Uterus (tissue), 4 donors: ENCODE measurements around the gene GOLGA8O. TPM values are rescaled to one million over a fixed set of nuclear protein-coding genes. Genes with fewer than 3 reads are reported as not detected.
"Not testable (repeated sequence)": the region's sequence is repeated elsewhere in the genome, so short reads cannot be mapped to it uniquely, and the experiment has no call there.

ENCODE experiments used
- DNase-seq, 2 donors: peaks; one replicate each; pipeline ENCODE4 v3.0.0-alpha.2; 2019 to 2020
- H3K27ac ChIP-seq, 2 donors: fragments of 200-600 bp; sonication (generic); 1 replicate in 1 of 2; 2 replicates in 1 of 2; pipeline ENCODE4 v1.5.1; 2016 to 2018
- H3K27me3 ChIP-seq, 2 donors: fragments of 200-600 bp; sonication (generic); one replicate each; pipeline ENCODE4 v1.5.1; 2018 to 2019; ENCODE audit warnings: control low read depth in 1 of 2
- H3K36me3 ChIP-seq, 2 donors: fragments of 200-600 bp; sonication (generic); one replicate each; pipeline ENCODE4 v1.5.1; 2019; ENCODE audit warnings: control low read depth in 1 of 2
- H3K4me1 ChIP-seq, 2 donors: fragments of 200-600 bp; sonication (generic); one replicate each; pipeline ENCODE4 v1.5.1; 2018 to 2019; ENCODE audit warnings: control low read depth in 1 of 2
- H3K4me3 ChIP-seq, 2 donors: fragments of 200-600 bp; sonication (generic); 1 replicate in 1 of 2; 2 replicates in 1 of 2; pipeline ENCODE4 v1.5.1; 2018 to 2019; ENCODE audit warnings: mild to moderate bottlenecking in 1 of 2
- H3K9me3 ChIP-seq, 2 donors: fragments of 200-600 bp; sonication (generic); one replicate each; pipeline ENCODE4 v1.5.1; 2019; ENCODE audit warnings: control low read depth in 1 of 2
- CTCF ChIP-seq, 4 experiments: fragments of 200-600 bp in 2 of 4; fragments of 450-650 bp in 2 of 4; sonication (generic) in 2 of 4; IDR thresholded peaks; one replicate each; pipeline ENCODE4 v1.5.1; 2016 to 2019; ENCODE audit warnings: antibody characterized with exemption in 4 of 4, mild to moderate bottlenecking in 2 of 4, moderate library complexity in 1 of 4
- intact Hi-C: fragments of 100-400 bp; cut with DNase I; formaldehyde crosslinking; loops from one replicate; pipeline ENCODE4 v1.15.1; 2023; ENCODE audit warnings: low total_unique reads
- small RNA-seq: library from RNA; depleted of rRNA; stranded (forward); fragments of <200 nt; gene quantifications from one replicate; pipeline ENCODE3, GENCODE V24; 2016
- total RNA-seq, 4 donors: library from RNA; depleted of rRNA in 3 of 4; stranded (reverse); fragments of >200 nt in 3 of 4; gene quantifications; one replicate each; pipeline versions ENCODE4 v1.1.0 to v1.2.4, GENCODE V29; 2014 to 2023
- donor health status: DM: yes; HTN: yes; CAD: no.

Gene GOLGA8O
- total RNA-seq, 4 donors from 2014 or later: 1.2 to 1.5 TPM; not detected in 2

DNA sequence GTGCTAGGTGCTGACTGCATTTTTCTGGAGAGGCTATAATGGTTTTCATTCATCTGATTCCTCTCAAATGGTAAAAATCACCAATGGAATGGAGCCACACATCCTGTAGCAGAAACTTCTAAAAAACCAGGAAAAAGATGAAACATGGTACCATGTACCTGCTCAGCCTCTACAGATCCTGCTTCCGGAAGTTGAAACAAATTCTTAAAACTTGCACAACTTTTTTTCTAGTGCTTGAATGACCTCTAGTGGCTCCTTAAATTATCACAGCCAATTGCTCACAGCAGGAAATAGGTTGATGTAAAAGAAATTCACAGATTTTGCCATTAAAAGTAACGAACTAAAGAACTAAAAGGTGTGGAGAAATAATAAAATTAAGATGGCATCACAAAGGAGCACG lies 47.5 kb downstream of the GOLGA8O start:
- H3K4me1 ChIP-seq, H3K36me3 ChIP-seq, H3K4me3 ChIP-seq, H3K27ac ChIP-seq, intact Hi-C loops, H3K27me3 ChIP-seq, H3K9me3 ChIP-seq, DNase-seq: not testable (repeated sequence)
- TF ChIP-seq CTCF (IDR thresholded peaks at IDR 0.05): peak in 1 of 4 experiments; percentile 17

DNA sequence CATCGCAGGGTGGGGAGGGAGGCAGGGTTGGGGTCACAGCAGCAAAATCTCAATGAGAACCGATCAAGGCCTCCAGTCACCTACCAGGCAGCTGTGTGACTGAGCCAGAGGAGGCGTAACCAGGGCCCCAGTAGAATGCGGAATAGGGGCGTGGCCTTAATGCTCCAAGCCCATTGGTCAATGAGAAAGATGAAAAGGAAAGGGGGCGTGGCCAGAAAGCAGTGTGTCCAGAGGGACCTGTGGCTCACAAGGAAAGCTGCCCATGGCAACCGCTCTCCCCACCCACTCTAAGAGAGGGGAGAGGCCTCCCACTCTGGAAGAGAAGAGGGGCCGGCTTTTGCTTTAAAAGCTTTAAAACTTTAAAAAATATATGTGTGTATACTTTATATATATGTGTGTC lies 52.2 kb downstream of the GOLGA8O start, which contains the start of gene GOLGA8K:
Gene GOLGA8K (minus strand): TSS at position 101 of the 400 bp plus-strand sequence. CDS start 98 bp downstream, at position 3.
- intact Hi-C loops, H3K9me3 ChIP-seq, H3K36me3 ChIP-seq, H3K4me1 ChIP-seq, DNase-seq, H3K27ac ChIP-seq, H3K27me3 ChIP-seq, H3K4me3 ChIP-seq: not testable (repeated sequence)

DNA sequence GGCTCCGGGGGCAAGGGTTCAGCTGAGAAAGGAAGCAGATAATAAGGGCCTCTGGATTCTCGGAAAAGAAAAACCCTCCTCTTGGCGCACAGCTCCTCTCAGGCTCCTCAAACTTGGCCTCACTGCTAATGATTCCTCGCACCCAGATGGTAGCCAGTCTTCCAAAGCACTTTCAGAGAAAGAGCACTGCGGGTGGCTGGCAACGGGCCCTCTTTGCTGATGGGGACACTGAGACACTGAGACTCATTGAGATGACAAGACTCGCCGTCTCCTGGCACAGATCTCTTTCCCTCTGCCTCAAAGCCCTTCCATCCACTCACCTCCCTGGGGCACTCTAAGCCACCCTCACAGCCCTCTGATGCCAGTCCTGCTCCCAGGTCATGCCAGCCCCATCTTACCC lies 58.9 kb downstream of the GOLGA8O start:
- intact Hi-C loops: not testable (repeated sequence)

More for the DNA sequence above, 58.9 kb downstream of the GOLGA8O start:
- DNase-seq, H3K4me3 ChIP-seq, H3K9me3 ChIP-seq, H3K27ac ChIP-seq, H3K36me3 ChIP-seq, H3K27me3 ChIP-seq, H3K4me1 ChIP-seq: not testable (repeated sequence)

Small RNA genes lying within 50 kb of the gene (small RNA-seq; reads per million reads assigned to genes)
- gene AC135983.5 (not detected), gene RF00096 (not detected), gene RN7SL539P (not detected)

Other genes with a start within 250 kb of the GOLGA8O start
- 1 to 10 TPM in 1 of 4 donors, under 1 TPM in 1, not detected in 2; 0.69 to 1.6 TPM for gene GOLGA8K, start 52.3 kb downstream of the GOLGA8O start, total RNA-seq
- gene GOLGA8N, start 137.8 kb upstream of the GOLGA8O start, total RNA-seq: 10 to 100 TPM in 2 of 4 donors, 1 to 10 TPM in 2; 3.8 to 22.0 (median 13.9) TPM
- gene ARHGAP11A, start 159.9 kb upstream of the GOLGA8O start, total RNA-seq: 10 to 100 TPM in 1 of 4 donors, under 1 TPM in 1, not detected in 2; 0.70 to 25.0 TPM
- gene SCG5, start 186.1 kb upstream of the GOLGA8O start, total RNA-seq: 10 to 100 TPM in 1 of 4 donors, 1 to 10 TPM in 1, not detected in 2; 1.4 to 42.2 TPM